Lower lobe of right lung (tissue), 2 donors: ENCODE results near the gene ALG6. TPM values are rescaled to one million over a fixed set of nuclear protein-coding genes. Genes with fewer than 3 reads are reported as not detected.
A peak's percentile ranks its signal among the peaks of the same experiment; 100 is the strongest.

Source experiments
- ATAC-seq, 2 donors: fragments of 200-7000 bp; cut with Tn5 transposase; one replicate each; pipeline ENCODE4 v1.9.1; 2020 to 2022; ENCODE audit warnings: mild to moderate bottlenecking in 2 of 2, moderate library complexity in 2 of 2
- DNase-seq: peaks from one replicate; pipeline ENCODE4 v3.0.0-alpha.2; 2020
- H3K27ac ChIP-seq: fragments of 200-600 bp; one replicate; pipeline ENCODE4 v1.8.0; 2022
- H3K27me3 ChIP-seq: fragments of 200-600 bp; one replicate; pipeline ENCODE4 v1.8.0; 2022; ENCODE audit warnings: low read depth
- H3K36me3 ChIP-seq: fragments of 200-600 bp; one replicate; pipeline ENCODE4 v1.8.0; 2022; ENCODE audit warnings: mild to moderate bottlenecking
- H3K4me1 ChIP-seq: fragments of 200-600 bp; one replicate; pipeline ENCODE4 v1.8.0; 2022
- H3K4me3 ChIP-seq: fragments of 200-600 bp; one replicate; pipeline ENCODE4 v1.8.0; 2022; ENCODE audit warnings: mild to moderate bottlenecking
- H3K9me3 ChIP-seq: fragments of 200-600 bp; one replicate; pipeline ENCODE4 v1.8.0; 2022
- CTCF ChIP-seq: fragments of 200-600 bp; IDR thresholded peaks from one replicate; pipeline ENCODE4 v1.8.0; 2022; ENCODE audit warnings: antibody characterized with exemption, mild to moderate bottlenecking
- intact Hi-C: fragments of 100-400 bp; cut with DNase I; formaldehyde crosslinking; loops from one replicate; pipeline ENCODE4 v1.11.0; 2022
- total RNA-seq: library from RNA; stranded (reverse); fragmentation: NEBNext Ultra II Directional; extraction: Animal tissue kit (Norgen Biotek cat#: 25700); gene quantifications from one replicate; pipeline ENCODE4 v1.2.1, GENCODE V29; 2021
- donor health status: DM: no; HTN: yes; CAD: no; lungs with severe emphysema.

The ALG6 gene
- total RNA-seq, 1 donor from 2014 or later: 11.8 TPM

- H3K4me3 ChIP-seq: no peak overlapping the region
- H3K27ac ChIP-seq: no peak overlapping the region
- no peaks in the 10 kb centered on the region for H3K9me3 ChIP-seq
- peaks cover 100% of the 10 kb centered on the region for H3K27me3 ChIP-seq
- intact Hi-C loops: no loop called here
- H3K4me1 ChIP-seq: peaks cover 19% of the 10 kb centered on the region
- no peak for DNase-seq
- no peak for TF ChIP-seq CTCF
- ATAC-seq: no peak
- no peaks in the 10 kb centered on the region for H3K36me3 ChIP-seq
These were observed 40.7 kb upstream of the ALG6 start for GRCh38 chr1:63326473-63327380.

- no peak overlapping the region for H3K4me3 ChIP-seq
- TF ChIP-seq CTCF: peak; percentile 64
- no peaks in the 10 kb centered on the region for H3K9me3 ChIP-seq
- H3K36me3 ChIP-seq: no peaks in the 10 kb centered on the region
- DNase-seq: peak; percentile 72
- peaks cover 99% of the 10 kb centered on the region for H3K27me3 ChIP-seq
- peaks cover 11% of the 10 kb centered on the region for H3K4me1 ChIP-seq
- intact Hi-C loops: no loop called here
- ATAC-seq: peak; percentile 78 to 81
- no peak overlapping the region for H3K27ac ChIP-seq
These were observed 39.9 kb upstream of the ALG6 start for GRCh38 chr1:63327417-63328054.

- ATAC-seq: no peak
- no peak for TF ChIP-seq CTCF
- DNase-seq: no peak
- no peak overlapping the region for H3K4me3 ChIP-seq
- H3K9me3 ChIP-seq: no peaks in the 10 kb centered on the region
- no peaks in the 10 kb centered on the region for H3K36me3 ChIP-seq
- H3K27ac ChIP-seq: no peak overlapping the region
- H3K27me3 ChIP-seq: peaks cover 99% of the 10 kb centered on the region
- intact Hi-C loops: no loop called here
- peaks cover 6% of the 10 kb centered on the region for H3K4me1 ChIP-seq
These were observed 39.3 kb upstream of the ALG6 start for GRCh38 chr1:63328122-63328521.

GRCh38 chr1:63328781-63329180 lies 38.6 kb upstream of the ALG6 start:
- ATAC-seq: no peak
- TF ChIP-seq CTCF: no peak
- H3K36me3 ChIP-seq: no peaks in the 10 kb centered on the region

GRCh38 chr1:63329621-63330330 lies 37.7 kb upstream of the ALG6 start:
- H3K4me1 ChIP-seq: no peaks in the 10 kb centered on the region
- DNase-seq (no peak), ATAC-seq (peak; percentile 21 to 31)
- no peak overlapping the region for H3K27ac ChIP-seq
- H3K4me3 ChIP-seq: no peak overlapping the region
- H3K9me3 ChIP-seq: no peaks in the 10 kb centered on the region
- no peaks in the 10 kb centered on the region for H3K36me3 ChIP-seq
- intact Hi-C loops: no loop called here
- peaks cover 98% of the 10 kb centered on the region for H3K27me3 ChIP-seq
- no peak for TF ChIP-seq CTCF

More at GRCh38 chr1:63328781-63329180, 38.6 kb upstream of the ALG6 start:
- Histone ChIP-seq H3K4me1 (peaks cover 6% of the 10 kb centered on the region), H3K4me3 (no peak overlapping the region), H3K27ac (no peak overlapping the region), H3K27me3 (peaks cover 99% of the 10 kb centered on the region), H3K9me3 (no peaks in the 10 kb centered on the region)
- intact Hi-C loops: no loop called here
- DNase-seq: no peak
